PC-9 (cell line): ENCODE measurements around the gene CD300C. TPM values are rescaled to one million over a fixed set of nuclear protein-coding genes. Genes with fewer than 3 reads are reported as not detected.

ENCODE experiments used
- BruUV-seq: library from RNA; stranded (reverse); fragments of 400-500 nt; replicated peaks from 2 replicates; lab custom pipeline; 2021; lab: Mats Ljungman, UMichigan
- CTCF ChIA-PET: fragments of 300-600 bp; sonication (Branson Sonifier 250); formaldehyde crosslinking; loops from one replicate; lab custom pipeline; 2022; ENCODE audit warnings: antibody characterized with exemption; lab: Charles Lee
- POLR2A ChIA-PET: fragments of 300-600 bp; sonication (Branson Sonifier 250); formaldehyde crosslinking; loops from one replicate; lab custom pipeline; 2022; ENCODE audit warnings: antibody characterized with exemption; ENCODE audit not compliant: unreplicated experiment; lab: Charles Lee
- DNase-seq, 2 experiments: peaks; one replicate each; pipeline versions ENCODE4 v3.0.0 to v3.0.0-alpha.2; 2015 to 2022; ENCODE audit warnings: mixed read lengths in 1 of 2
- H2AFZ ChIP-seq: fragments of 200-600 bp; sonication (generic); 2 replicates; pipeline ENCODE4 v1.8.1; 2017; ENCODE audit warnings: antibody characterized with exemption
- H3F3A ChIP-seq: fragments of 200-600 bp; sonication (generic); 2 replicates; pipeline ENCODE4 v1.8.1; 2017; ENCODE audit warnings: antibody characterized with exemption, mild to moderate bottlenecking, low read depth; ENCODE audit not compliant: insufficient read depth
- H3K27ac ChIP-seq: fragments of 200-600 bp; sonication (generic); 2 replicates; pipeline ENCODE4 v1.6.1; 2016; ENCODE audit warnings: mixed run types
- H3K27me3 ChIP-seq: fragments of 200-600 bp; sonication (generic); 2 replicates; pipeline ENCODE4 v1.6.1; 2016; ENCODE audit warnings: low read depth, mixed run types; ENCODE audit not compliant: insufficient read depth
- H3K36me3 ChIP-seq: fragments of 200-600 bp; sonication (generic); 2 replicates; pipeline ENCODE4 v1.6.1; 2016; ENCODE audit warnings: low read depth, mixed run types
- H3K4me1 ChIP-seq: fragments of 200-600 bp; sonication (generic); replicated peaks from 2 replicates; pipeline ENCODE4 v1.6.1; 2016; ENCODE audit warnings: mixed run types; ENCODE audit not compliant: insufficient read depth
- H3K4me2 ChIP-seq: fragments of 200-600 bp; sonication (generic); 2 replicates; pipeline ENCODE4 v1.6.1; 2017; ENCODE audit warnings: mixed run types
- H3K4me3 ChIP-seq: fragments of 200-600 bp; sonication (generic); 2 replicates; pipeline ENCODE4 v1.6.1; 2016; ENCODE audit warnings: mixed run types
- H3K79me2 ChIP-seq: fragments of 200-600 bp; sonication (generic); 2 replicates; pipeline ENCODE4 v1.6.1; 2017; ENCODE audit warnings: low read depth, mixed run types
- H3K9me2 ChIP-seq: fragments of 200-600 bp; sonication (generic); 2 replicates; pipeline ENCODE4 v1.8.1; 2017; ENCODE audit warnings: mild to moderate bottlenecking; ENCODE audit not compliant: insufficient read depth
- H3K9me3 ChIP-seq: fragments of 200-600 bp; sonication (generic); 2 replicates; pipeline ENCODE4 v1.8.1; 2016; ENCODE audit warnings: low read depth; ENCODE audit not compliant: insufficient read depth
- H4K20me1 ChIP-seq: fragments of 200-600 bp; sonication (generic); 2 replicates; pipeline ENCODE4 v1.8.1; 2017; ENCODE audit not compliant: insufficient read depth
- EZH2 ChIP-seq: fragments of 200-600 bp; sonication (generic); IDR thresholded peaks from 2 replicates; pipeline ENCODE4 v1.8.0; 2017; ENCODE audit warnings: antibody characterized with exemption, low read depth
- intact Hi-C: fragments of 100-400 bp; cut with micrococcal nuclease; formaldehyde crosslinking; loops from one replicate; pipeline ENCODE4 v1.10.0; 2022; ENCODE audit not compliant: unreplicated experiment
- total RNA-seq: library from RNA; stranded (reverse); gene quantifications from 2 replicates; pipeline ENCODE4 v1.2.3, GENCODE V29; 2021
- TF ChIP-seq, protein P1 (sequence below): fragments of 200-600 bp; sonication (generic); conservative IDR thresholded peaks from 2 replicates; pipeline ENCODE4 v1.6.1; 2017; ENCODE audit warnings: mixed run types, antibody characterized with exemption, mild to moderate bottlenecking, moderate library complexity

The CD300C gene
- total RNA-seq, 1 experiment from 2014 or later: not detected

DNA sequence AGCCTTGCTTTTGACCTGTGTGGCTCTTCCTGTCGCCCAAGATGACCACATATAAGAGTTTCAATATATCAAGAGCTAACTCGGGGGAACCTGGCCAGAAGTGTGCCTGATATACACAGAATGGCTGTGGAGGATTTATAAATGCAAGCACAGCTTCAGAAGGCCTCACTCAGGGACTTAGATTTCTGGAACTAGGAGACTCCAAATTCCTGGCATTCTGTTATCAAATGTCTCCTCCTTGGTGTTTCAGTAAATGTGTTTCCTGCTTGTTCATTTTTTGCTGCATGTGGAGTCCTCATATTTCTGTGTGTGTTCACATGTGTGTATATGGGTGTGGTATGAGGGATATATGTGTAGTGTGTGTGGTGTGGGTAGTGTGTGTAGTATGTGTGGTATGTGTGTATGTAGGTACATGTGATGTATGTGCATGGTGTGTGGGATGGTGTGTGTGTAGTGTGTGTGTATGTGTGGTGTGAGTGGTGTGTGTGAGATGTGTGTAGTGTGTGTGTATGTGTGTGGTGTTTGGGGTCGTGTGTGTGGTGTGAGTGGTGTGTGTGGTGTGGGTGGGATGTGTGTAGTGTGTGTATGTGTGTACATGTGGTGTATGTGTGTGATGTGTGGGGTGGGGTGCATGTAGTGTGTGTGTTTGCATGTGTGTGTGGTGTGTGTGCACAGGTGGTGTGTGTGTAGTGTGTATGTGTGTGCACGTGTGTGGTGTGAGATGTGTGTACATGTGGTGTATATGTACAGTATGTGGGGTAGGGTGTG, 22.4 kb upstream of the CD300C start:
- no peaks in the 10 kb centered on the region for H4K20me1 ChIP-seq
- peaks cover 80% of the 10 kb centered on the region for H3K27me3 ChIP-seq
- no peaks in the 10 kb centered on the region for H3K9me2 ChIP-seq
- TF ChIP-seq, protein P1, sequence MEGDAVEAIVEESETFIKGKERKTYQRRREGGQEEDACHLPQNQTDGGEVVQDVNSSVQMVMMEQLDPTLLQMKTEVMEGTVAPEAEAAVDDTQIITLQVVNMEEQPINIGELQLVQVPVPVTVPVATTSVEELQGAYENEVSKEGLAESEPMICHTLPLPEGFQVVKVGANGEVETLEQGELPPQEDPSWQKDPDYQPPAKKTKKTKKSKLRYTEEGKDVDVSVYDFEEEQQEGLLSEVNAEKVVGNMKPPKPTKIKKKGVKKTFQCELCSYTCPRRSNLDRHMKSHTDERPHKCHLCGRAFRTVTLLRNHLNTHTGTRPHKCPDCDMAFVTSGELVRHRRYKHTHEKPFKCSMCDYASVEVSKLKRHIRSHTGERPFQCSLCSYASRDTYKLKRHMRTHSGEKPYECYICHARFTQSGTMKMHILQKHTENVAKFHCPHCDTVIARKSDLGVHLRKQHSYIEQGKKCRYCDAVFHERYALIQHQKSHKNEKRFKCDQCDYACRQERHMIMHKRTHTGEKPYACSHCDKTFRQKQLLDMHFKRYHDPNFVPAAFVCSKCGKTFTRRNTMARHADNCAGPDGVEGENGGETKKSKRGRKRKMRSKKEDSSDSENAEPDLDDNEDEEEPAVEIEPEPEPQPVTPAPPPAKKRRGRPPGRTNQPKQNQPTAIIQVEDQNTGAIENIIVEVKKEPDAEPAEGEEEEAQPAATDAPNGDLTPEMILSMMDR: no peak
- no peak for TF ChIP-seq EZH2
- no peaks in the 10 kb centered on the region for H3K36me3 ChIP-seq
- intact Hi-C loops: no loop called here
- no peaks in the 10 kb centered on the region for H3K9me3 ChIP-seq
- no peak overlapping the region for H3K27ac ChIP-seq
- ChIA-PET CTCF (no interaction called here), POLR2A (no interaction called here)
- no peak overlapping the region for H3K4me3 ChIP-seq
- no peaks in the 10 kb centered on the region for H3F3A ChIP-seq
- no peak overlapping the region for H2AFZ ChIP-seq
- BruUV-seq: no TSS peak
- no peaks in the 10 kb centered on the region for H3K4me1 ChIP-seq
- no peak overlapping the region for H3K4me2 ChIP-seq
- DNase-seq: no peak
- H3K79me2 ChIP-seq: no peaks in the 10 kb centered on the region

DNA sequence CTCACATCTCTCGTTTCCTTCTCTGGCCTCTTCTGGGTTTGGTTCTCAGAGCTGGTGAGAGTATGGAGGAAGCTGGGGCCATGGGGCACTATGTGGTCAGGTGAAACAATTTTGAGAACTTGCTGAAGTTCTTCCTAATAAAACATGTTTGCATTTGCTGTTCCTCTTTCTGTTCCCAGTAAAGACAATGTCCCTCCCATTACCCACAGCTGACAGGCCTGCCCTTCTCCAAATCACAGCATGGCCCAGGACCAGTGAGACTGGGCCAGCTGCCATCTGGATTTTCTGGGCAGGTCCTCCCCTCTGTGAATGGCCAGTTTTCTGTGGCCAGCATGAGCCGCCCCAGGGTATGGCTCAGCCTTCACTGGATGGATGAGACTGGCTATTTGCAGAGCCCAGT, 21.5 kb upstream of the CD300C start, which contains the start of gene CD300H:
TSS of gene CD300H (minus strand) at position 113 of the 400 bp plus-strand sequence.
- Histone ChIP-seq H3K79me2 (no peaks in the 10 kb centered on the region), H3K4me3 (no peak within 1 kb of the TSS), H4K20me1 (no peaks in the 10 kb centered on the region), H3K9me3 (no peaks in the 10 kb centered on the region), H3K36me3 (no peaks in the 10 kb centered on the region), H3K27ac (no peak within 1 kb of the TSS), H3K4me2 (no peak within 1 kb of the TSS), H2AFZ (no peak within 1 kb of the TSS), H3K27me3 (peaks cover 80% of the 10 kb centered on the region), H3K9me2 (no peaks in the 10 kb centered on the region), H3K4me1 (no peaks in the 10 kb centered on the region), H3F3A (no peaks in the 10 kb centered on the region)
- DNase-seq: no peak
- intact Hi-C loops: loop anchor here (2.0 kb wide), 1 partner anchor 203 kb away; no protein-coding TSS in a partner anchor
- no TSS peak for BruUV-seq
- POLR2A ChIA-PET: no interaction called here
- CTCF ChIA-PET: no interaction called here
- TF ChIP-seq EZH2: no peak
- TF ChIP-seq, protein P1: no peak

DNA sequence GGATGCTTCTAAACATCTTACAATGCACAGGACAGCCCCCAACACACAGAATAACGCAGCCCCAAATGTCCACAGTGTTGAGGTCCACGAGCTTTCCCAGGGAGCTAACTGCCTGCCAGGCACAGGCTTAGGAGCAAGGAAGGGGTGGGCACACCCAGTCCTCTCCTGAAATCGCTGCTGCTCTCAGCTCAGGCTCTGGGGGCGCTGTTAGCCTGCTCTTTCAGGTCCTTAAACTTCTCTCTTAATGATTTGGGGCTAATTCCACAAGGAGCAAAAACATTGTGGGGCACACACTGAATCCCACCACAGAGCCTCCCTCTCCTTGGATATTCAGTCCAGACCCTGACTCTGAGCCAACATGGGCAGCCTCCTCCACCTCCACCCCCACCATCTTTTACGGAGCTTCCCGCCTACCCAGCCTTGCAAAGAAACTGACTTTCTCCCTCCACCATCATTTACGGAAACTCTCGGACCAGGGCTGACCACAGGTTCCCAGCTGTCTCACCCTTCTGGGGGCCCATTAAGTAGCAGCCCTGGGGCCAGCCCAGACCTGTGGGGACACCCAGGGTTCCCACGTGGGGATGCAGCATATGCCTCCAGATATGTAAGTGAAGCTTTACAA, 20.3 kb upstream of the CD300C start:
- Histone ChIP-seq H3F3A (no peaks in the 10 kb centered on the region), H3K4me2 (no peak overlapping the region), H4K20me1 (no peaks in the 10 kb centered on the region), H3K27ac (no peak overlapping the region), H3K9me2 (no peaks in the 10 kb centered on the region), H3K79me2 (no peaks in the 10 kb centered on the region), H3K27me3 (peaks cover 81% of the 10 kb centered on the region), H3K4me1 (no peaks in the 10 kb centered on the region), H2AFZ (no peak overlapping the region), H3K36me3 (no peaks in the 10 kb centered on the region), H3K4me3 (no peak overlapping the region), H3K9me3 (no peaks in the 10 kb centered on the region)
- intact Hi-C loops: loop anchor here (2.0 kb wide), 1 partner anchor 205 kb away; no protein-coding TSS in a partner anchor
- TF ChIP-seq EZH2: no peak
- TF ChIP-seq, protein P1: peak; percentile 66
- CTCF ChIA-PET: interaction anchor here (1.0 kb wide), 1 partner anchor 37 kb away, joined by 3 read pairs; no protein-coding TSS in a partner anchor
- POLR2A ChIA-PET: interaction anchor here (0.5 to 0.7 kb wide), 3 partner anchors 81 to 1324 kb away, joined by 4 to 5 read pairs (median 4); no protein-coding TSS in a partner anchor
- peak in 1 of 2 experiments; percentile 22 for DNase-seq
- BruUV-seq: no TSS peak
